Muscle layer of duodenum (tissue), 2 donors: ENCODE data around the gene UNC5C.

Experiments
- H3K27ac ChIP-seq: one replicate; pipeline ENCODE4 v1.7.0; 2013; ENCODE audit warnings: mild to moderate bottlenecking, low read length
- H3K27me3 ChIP-seq: one replicate; pipeline ENCODE4 v1.7.0; 2013; ENCODE audit warnings: low read depth, mild to moderate bottlenecking, control low read depth, low read length
- H3K36me3 ChIP-seq, 2 donors: one replicate each; pipeline ENCODE4 v1.7.0; 2013; ENCODE audit warnings: low read length in 2 of 2, control low read depth in 1 of 2, mild to moderate bottlenecking in 1 of 2; ENCODE audit not compliant: insufficient read depth in 2 of 2, control insufficient read depth in 1 of 2
- H3K4me1 ChIP-seq, 2 donors: one replicate each; pipeline ENCODE4 v1.7.0; 2013; ENCODE audit warnings: low read length in 2 of 2, mild to moderate bottlenecking in 2 of 2, control low read depth in 1 of 2, moderate library complexity in 1 of 2; ENCODE audit not compliant: insufficient read depth in 2 of 2, control insufficient read depth in 1 of 2
- H3K4me3 ChIP-seq, 2 donors: one replicate each; pipeline ENCODE4 v1.7.0; 2013; ENCODE audit warnings: low read length in 2 of 2, low read depth in 1 of 2, mild to moderate bottlenecking in 1 of 2
- H3K9me3 ChIP-seq, 2 donors: one replicate each; pipeline ENCODE4 v1.7.0; 2013; ENCODE audit warnings: low read length in 2 of 2, control low read depth in 1 of 2, mild to moderate bottlenecking in 1 of 2; ENCODE audit not compliant: control insufficient read depth in 1 of 2
- donor health status: healthy.

The UNC5C gene

DNA sequence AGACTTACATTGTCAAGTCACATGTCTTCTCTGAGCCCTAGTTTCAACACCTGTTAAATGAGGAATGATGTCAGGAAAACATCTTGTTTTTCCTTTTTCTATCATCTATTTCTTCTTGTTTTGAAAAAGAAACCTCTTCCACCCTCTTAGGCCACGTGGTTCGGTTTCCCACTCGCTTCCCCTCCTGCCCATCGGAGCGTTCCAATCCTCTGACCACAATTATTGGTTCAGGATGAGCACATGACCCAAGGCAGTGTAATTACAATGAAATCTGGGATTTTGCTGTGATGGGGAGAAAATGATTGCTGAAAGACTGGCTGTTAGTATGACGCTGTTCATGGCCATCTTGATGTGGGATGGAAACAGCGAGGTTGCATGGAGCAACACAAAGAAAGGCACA, 186.7 kb downstream of the UNC5C start:
- H3K4me3 ChIP-seq = no peak overlapping the region
- H3K27me3 ChIP-seq = no peaks in the 10 kb centered on the region
- peaks cover 0 to 12% of the 10 kb centered on the region in 2 donors for H3K4me1 ChIP-seq
- no peak overlapping the region for H3K27ac ChIP-seq
- H3K36me3 ChIP-seq = no peaks in the 10 kb centered on the region
- no peaks in the 10 kb centered on the region for H3K9me3 ChIP-seq

DNA sequence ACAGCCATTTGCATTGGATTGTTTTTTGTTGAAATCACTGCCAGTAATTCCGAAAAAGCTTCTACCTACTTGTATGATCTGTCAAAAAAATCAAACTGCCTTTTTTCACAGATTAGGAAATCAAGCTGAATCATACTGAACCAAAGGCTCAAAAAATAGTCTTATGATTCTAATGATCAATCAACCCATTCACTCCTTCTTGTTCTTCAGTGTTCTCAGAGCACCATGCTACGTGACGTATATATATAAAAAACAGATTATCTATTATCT, 187.1 kb downstream of the UNC5C start:
- no peaks in the 10 kb centered on the region for H3K27me3 ChIP-seq
- H3K4me3 ChIP-seq = no peak overlapping the region
- no peak overlapping the region for H3K27ac ChIP-seq
- no peaks in the 10 kb centered on the region for H3K36me3 ChIP-seq
- peaks cover 0 to 12% of the 10 kb centered on the region in 2 donors for H3K4me1 ChIP-seq
- H3K9me3 ChIP-seq = no peaks in the 10 kb centered on the region

DNA sequence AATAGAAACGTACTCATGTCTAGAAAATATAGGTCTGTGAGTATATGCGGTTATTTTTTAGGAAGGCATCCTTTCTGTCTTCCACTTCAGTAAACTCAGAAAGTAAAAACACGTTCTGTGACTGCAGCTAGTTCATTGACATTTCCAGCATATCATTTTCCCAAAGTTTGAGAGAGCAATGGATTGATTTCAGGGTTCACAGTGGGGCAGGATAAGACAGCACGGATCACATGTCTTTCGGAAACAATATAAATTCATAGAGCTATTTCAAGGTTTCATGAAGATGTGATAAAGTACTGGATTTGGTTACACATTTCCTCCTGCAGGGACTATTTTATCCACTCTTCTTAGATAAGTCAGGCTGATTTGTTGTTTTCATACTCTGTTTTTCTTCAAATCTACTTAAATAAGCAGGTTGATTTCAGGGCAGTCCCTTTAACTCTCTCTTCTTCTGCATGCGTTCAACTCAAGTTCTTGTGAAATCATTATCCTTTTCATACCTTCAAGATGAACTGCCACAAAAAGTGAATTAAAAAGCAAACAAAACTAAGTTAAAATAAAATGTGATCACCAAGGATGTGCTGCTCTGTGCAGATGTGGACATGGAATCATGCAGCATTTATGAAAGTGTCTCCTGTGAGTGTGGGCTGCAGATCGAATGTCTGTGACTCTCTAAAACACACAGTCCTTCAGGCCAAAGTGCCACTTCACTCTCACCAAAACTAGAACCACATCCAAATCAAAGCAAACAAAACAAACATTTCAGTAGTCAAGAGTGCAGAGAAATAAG, 187.7 kb downstream of the UNC5C start:
- no peaks in the 10 kb centered on the region for H3K36me3 ChIP-seq
- no peaks in the 10 kb centered on the region for H3K27me3 ChIP-seq
- no peaks in the 10 kb centered on the region for H3K9me3 ChIP-seq
- no peak overlapping the region for H3K27ac ChIP-seq
- H3K4me1 ChIP-seq = peaks cover 0 to 12% of the 10 kb centered on the region in 2 donors
- no peak overlapping the region for H3K4me3 ChIP-seq

GRCh38 chr4:95360256-95360903, 188.4 kb downstream of the UNC5C start:
- no peak overlapping the region for H3K27ac ChIP-seq
- H3K36me3 ChIP-seq = no peaks in the 10 kb centered on the region
- no peaks in the 10 kb centered on the region for H3K9me3 ChIP-seq
- peaks cover 0 to 12% of the 10 kb centered on the region in 2 donors for H3K4me1 ChIP-seq
- H3K4me3 ChIP-seq = no peak overlapping the region
- no peaks in the 10 kb centered on the region for H3K27me3 ChIP-seq

DNA sequence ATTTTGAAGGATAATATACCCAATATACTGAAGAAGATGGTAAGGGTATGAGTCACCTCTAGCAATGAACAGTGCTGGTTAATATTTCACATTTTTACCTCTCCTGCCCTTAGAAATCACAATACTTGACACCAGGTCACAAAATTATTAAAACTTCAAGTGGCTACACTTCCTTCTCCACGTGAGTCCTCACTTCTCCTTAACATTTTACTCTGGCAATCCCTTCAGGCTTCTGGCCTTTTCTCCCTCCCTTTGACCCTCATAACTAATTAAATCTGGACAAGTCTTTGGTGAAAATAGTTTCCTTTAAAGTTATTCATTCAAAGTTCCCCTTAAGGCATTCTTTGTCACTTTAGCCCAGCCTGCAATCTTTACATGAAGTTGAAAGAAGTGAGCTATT, 190.4 kb downstream of the UNC5C start:
- no peak overlapping the region for H3K27ac ChIP-seq
- no peaks in the 10 kb centered on the region for H3K27me3 ChIP-seq
- H3K36me3 ChIP-seq = no peaks in the 10 kb centered on the region
- H3K4me3 ChIP-seq = no peak overlapping the region
- peaks cover 0 to 4% of the 10 kb centered on the region in 2 donors for H3K4me1 ChIP-seq
- no peaks in the 10 kb centered on the region for H3K9me3 ChIP-seq

GRCh38 chr4:95355021-95355420, 193.8 kb downstream of the UNC5C start:
- Histone ChIP-seq H3K4me3 (no peak overlapping the region), H3K27ac (no peak overlapping the region), H3K4me1 (no peaks in the 10 kb centered on the region), H3K27me3 (no peaks in the 10 kb centered on the region), H3K9me3 (no peaks in the 10 kb centered on the region), H3K36me3 (no peaks in the 10 kb centered on the region)

GRCh38 chr4:95348418-95348817, 200.4 kb downstream of the UNC5C start:
- Histone ChIP-seq H3K36me3 (no peaks in the 10 kb centered on the region), H3K9me3 (peaks cover 0 to 16% of the 10 kb centered on the region in 2 donors), H3K27ac (no peak overlapping the region), H3K4me3 (no peak overlapping the region), H3K4me1 (no peaks in the 10 kb centered on the region), H3K27me3 (no peaks in the 10 kb centered on the region)

DNA sequence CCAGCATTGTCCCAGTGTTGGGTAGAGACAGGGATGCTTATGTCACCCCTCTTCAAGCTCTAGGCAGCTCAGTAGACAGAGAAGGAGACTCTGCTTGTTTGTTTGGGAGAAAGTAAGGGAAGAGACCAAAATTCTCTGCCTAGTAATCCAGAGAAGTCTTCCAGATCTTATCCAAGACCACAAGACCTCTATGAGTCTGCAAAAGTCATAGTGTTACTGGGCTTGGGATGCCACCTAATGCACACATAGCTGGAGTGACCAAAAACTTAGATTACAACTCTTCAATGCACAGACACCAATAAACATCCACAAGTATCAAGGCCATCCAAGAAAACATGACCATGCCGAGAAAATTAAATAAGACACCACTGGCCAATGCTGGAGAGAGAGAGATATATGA, 205.5 kb downstream of the UNC5C start:
- Histone ChIP-seq H3K27me3 (no peaks in the 10 kb centered on the region), H3K4me1 (no peaks in the 10 kb centered on the region), H3K4me3 (no peak overlapping the region), H3K27ac (no peak overlapping the region), H3K9me3 (peaks cover 0 to 16% of the 10 kb centered on the region in 2 donors), H3K36me3 (no peaks in the 10 kb centered on the region)

- H3K4me3 ChIP-seq = no peak overlapping the region
These were observed 208.6 kb downstream of the UNC5C start for GRCh38 chr4:95340191-95340590.

DNA sequence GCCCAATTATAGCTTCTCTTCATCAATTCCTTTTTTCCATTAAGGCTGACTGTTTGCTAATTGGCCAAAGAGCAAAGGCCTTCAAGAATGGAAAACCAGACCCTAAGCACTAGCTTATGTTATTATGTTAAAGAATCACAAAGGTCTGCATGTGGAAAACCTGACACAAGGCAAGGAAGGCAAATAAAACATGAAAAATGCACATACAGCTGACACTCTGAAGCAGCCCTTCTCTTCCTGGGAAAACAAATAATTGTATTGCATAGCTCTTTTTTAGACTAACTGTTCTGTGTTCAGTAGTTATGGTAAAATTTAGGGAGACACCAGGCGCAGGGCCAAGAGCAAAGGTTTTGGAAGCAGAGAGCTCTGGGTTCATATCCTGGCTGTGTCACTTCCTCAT, 223.1 kb downstream of the UNC5C start:
- Histone ChIP-seq H3K9me3 (peaks cover 0 to 3% of the 10 kb centered on the region in 2 donors), H3K27ac (no peak overlapping the region), H3K4me3 (no peak overlapping the region), H3K4me1 (no peaks in the 10 kb centered on the region), H3K27me3 (no peaks in the 10 kb centered on the region), H3K36me3 (no peaks in the 10 kb centered on the region)

More at GRCh38 chr4:95340191-95340590, 208.6 kb downstream of the UNC5C start:
- no peaks in the 10 kb centered on the region for H3K27me3 ChIP-seq
- H3K9me3 ChIP-seq = no peaks in the 10 kb centered on the region
- no peak overlapping the region for H3K27ac ChIP-seq
- H3K36me3 ChIP-seq = no peaks in the 10 kb centered on the region
- H3K4me1 ChIP-seq = no peaks in the 10 kb centered on the region

DNA sequence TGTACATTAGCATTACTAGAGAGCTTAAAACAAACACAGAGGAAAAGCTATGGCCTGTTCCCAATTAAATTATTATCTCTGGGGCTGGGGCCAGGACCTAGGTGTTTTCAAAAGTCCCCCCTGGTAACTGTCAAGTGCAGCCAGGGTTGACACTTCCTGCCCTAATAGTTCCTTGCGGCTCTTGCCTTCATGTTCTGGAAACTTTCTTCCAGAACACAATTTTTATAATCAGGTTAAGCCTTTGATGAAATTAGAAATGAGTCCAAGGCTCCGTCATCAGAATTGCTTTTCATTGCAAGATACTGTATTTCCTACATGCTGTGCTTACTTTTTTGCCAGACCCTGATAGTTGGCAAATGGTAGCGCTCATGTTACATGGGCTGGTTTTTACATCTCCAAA, 229.6 kb downstream of the UNC5C start:
- H3K27ac ChIP-seq = no peak overlapping the region
- no peaks in the 10 kb centered on the region for H3K27me3 ChIP-seq
- no peaks in the 10 kb centered on the region for H3K36me3 ChIP-seq
- H3K4me1 ChIP-seq = no peaks in the 10 kb centered on the region
- H3K4me3 ChIP-seq = no peak overlapping the region
- H3K9me3 ChIP-seq = no peaks in the 10 kb centered on the region

- no peaks in the 10 kb centered on the region for H3K36me3 ChIP-seq
- H3K27ac ChIP-seq = no peak overlapping the region
- no peaks in the 10 kb centered on the region for H3K27me3 ChIP-seq
These were observed 230.3 kb downstream of the UNC5C start for GRCh38 chr4:95318483-95318882.

More at GRCh38 chr4:95318483-95318882, 230.3 kb downstream of the UNC5C start:
- H3K4me3 ChIP-seq = no peak overlapping the region
- no peaks in the 10 kb centered on the region for H3K9me3 ChIP-seq
- H3K4me1 ChIP-seq = no peaks in the 10 kb centered on the region
